NCI-H2227 (cell line): ENCODE results near the gene PPP1R7.
"Not testable (repeated sequence)": the region's sequence is repeated elsewhere in the genome, so short reads cannot be mapped to it uniquely, and the experiment has no call there.

Experiments used
- DNase-seq: peaks from one replicate; lab custom pipeline; 2025; ENCODE audit not compliant: unreplicated experiment; lab: John Stamatoyannopoulos, UW

PPP1R7 gene

GRCh38 chr2:241190291-241190981, 40.2 kb downstream of the PPP1R7 start:
- no peak for DNase-seq

DNA sequence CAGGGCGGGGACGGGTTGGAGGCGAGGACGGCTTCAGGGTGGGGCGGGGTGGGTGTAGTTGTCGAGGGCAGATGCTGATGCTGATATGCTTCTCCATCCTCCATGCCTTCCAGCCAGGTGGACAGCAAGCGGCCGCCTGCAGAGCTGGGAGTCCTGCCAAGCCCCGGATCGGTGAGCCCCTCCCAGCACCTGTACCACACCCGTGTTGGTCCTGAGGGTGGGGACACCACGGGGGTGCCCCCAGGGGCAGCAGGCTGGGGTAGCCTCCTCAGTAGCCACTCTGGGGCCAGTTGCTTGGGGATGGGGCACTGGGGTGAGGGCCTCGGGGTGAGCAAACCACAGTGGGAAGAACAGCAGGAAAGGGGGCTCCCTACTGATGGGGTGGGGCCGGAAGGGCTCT, 40.8 kb downstream of the PPP1R7 start:
- DNase-seq, result no peak

DNA sequence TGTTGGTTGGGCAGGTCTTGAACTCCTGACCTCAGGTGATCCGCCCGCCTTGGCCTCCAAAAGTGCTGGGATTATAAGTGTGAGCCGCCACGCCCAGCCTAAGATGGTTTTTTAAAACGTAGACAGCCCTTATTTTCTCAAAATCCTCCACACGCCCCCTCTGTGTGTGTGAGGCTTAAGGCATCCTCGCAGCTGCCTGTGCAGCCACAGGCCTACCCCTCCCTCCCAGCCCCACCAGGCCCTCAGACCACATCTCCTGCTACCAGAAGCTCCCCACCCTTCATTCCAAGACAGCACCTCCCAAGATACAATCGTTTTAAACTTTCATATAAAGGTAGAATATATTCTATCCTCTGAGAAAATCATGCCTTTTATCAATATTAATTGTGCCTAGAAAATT, 43.0 kb downstream of the PPP1R7 start:
- DNase-seq, result no peak

GRCh38 chr2:241194811-241195210, 44.5 kb downstream of the PPP1R7 start:
- no peak for DNase-seq

- DNase-seq, result no peak
These were observed 45.4 kb downstream of the PPP1R7 start for GRCh38 chr2:241195506-241196130.

GRCh38 chr2:241197246-241197645, 47.0 kb downstream of the PPP1R7 start:
- DNase-seq, result not testable (repeated sequence)

DNA sequence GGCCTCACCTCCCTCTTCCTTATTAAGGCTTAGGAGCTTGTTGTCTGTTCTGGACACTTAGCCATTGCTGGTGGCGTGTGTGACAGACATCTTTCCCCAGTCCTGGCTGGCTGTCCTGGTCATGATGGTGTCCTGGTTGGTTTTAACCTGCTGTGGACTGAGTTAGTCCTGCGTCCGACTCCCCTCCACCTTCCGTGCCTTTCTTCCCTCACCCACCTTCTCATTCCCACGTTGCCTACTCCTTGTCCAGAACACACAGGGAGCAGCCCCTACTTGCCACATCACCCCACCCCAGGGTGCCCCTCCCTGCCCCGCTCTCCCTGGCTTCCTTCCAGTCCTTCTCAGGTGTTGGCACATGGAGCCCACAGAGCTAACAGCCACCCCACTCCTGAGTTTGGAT, 47.7 kb downstream of the PPP1R7 start:
- no peak for DNase-seq

DNA sequence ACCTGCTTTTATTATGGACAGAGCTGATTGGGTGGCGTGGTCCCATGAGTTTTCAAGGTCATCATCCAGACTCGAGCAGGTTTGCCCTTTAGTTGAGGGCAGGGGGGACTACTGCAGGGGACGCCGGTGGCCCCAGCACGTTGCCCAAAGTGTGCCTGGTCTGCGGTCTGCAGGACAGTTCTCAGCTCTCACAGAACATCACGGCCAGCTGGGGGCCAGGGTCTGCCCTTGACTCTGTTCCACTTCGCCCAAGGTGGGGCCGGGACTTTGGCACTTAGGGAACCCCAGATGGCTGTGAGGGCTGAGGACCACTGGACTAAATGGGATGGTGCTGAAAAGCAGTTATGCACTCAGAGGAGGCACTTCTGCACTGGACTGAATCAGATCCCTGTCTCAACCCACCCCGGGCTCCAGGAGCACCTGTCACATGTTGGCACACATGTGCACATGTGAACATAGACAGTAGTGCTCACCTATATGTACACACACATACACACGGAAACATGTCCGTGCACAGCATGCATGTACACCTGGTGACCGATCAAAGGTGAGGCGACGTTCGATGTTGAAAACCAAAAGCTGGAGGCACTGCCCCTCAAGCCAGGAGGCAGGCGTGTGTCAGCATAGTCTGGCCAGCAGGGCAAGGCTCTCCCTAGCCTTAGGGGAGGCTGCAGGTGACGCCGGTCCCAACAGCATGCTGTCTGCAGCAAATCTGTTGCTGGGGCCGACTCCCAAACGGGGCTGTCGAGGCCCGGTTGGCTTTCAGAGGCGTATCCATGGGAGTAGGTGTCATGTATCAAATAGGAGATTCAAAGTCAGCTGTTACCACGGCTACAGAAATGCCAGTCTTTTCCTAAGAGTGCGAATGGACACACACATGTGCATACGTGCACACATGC, 48.4 kb downstream of the PPP1R7 start:
- DNase-seq, result no peak

- DNase-seq, result no peak
These were observed 49.0 kb downstream of the PPP1R7 start for GRCh38 chr2:241199286-241199685.

DNA sequence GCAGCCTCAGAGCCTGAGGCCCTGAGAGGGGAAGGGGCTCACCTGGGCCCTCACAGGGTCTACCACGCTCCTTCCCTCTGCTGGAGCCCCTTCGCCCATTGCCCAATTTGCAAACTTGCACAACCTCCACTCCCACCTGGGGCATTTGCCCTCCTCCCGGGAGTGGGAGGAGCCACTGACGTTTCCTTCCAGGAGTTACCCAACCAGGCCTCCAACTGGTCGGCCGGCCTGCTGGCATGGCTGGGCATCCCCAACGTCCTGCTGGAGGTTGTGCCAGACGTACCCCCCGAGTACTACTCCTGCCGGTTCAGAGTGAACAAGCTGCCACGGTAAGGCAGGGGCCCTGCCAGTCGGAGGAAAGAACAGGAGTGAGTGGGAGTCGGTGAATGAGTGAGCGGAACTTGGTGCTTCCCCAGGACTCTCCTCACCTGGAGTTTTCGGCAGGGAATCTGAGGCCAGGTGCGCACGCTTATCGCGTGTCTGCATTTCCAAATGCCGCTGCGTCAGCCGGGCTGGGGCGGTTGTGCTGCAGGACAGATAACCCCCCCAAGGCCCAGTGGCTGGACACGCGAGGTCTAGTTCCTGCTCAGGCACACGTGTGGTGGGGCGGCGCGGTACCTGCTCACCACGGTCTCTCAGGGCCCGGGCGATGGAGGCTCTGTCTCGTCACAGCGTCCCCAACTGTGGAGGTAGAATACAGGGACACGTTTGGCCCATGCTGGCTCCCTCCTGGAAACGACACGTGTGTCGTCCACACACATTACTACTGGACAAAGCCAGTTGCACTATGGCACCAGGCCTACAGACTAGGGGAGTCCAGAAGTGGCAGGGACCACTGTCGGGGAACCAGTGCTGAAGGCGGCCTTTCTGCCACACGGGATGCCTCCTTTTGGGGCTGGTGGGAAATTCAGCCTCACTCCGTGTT, 49.9 kb downstream of the PPP1R7 start:
- DNase-seq, result no peak

DNA sequence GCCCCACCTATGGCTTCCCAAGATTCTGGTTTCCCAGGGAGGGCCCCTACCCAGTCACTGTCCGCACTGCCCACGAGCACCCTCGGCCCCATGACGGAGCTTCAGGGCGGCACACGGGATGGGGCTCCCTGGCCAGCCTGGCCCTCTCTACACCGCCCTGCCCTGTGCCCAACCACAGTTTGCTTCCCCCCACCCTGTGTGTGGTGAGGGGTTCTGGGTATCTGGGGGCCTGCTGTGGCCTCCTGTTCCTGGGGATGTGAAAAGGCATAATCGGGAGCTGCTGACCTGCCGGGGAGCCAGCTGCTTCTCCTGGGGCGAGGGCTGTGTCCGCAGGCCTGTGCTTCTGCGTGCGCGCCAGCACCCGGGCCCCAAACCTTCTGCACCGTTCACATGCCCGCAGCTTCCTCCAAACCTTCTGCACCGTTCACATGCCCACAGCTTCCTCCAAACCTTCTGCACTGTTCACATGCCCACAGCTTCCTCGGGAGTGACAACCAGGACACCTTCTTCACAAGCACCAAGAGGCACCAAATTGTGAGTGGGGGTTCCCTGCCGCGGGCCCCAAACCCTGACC, 50.6 kb downstream of the PPP1R7 start:
- no peak for DNase-seq

DNA sequence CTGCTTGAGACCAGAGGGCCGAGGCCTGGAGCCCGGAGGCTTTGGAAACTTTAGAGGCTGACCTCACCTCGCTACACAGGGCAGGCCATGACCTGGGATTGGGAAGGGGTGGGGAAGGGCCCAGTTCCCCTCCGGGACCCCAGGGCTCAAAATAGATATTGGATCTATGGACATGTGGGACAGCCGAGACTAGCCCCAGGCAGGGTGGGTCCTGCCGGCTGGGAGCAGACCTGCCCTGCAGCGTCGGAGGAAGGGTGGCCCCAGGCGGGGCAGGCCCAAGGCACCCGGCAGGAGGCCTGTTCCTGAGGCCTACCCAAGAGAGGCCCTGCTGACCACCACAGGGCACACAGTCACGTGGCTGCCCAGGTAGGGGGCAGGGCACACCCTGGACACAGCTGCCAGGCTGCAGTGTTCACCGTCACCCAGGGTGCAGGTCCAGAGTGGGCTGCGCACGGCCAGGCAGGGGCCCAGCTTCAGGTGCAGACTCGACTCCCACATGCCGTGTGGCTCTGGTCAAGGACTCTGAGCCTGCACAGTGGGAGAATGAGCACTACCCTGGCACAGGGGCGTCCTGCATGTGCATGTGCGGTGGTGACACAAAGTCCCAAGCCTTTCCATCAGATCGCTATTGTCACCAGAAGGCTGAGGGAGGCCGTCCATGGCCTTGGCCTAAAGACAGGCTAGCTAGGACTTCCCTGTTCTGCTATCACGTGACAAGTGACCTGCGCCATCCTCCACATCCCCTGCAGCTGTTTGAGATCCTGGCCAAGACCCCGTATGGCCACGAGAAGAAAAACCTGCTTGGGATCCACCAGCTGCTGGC, 51.4 kb downstream of the PPP1R7 start:
- DNase-seq, result no peak

- no peak for DNase-seq
These were observed 52.0 kb downstream of the PPP1R7 start for GRCh38 chr2:241202268-241202585.

DNA sequence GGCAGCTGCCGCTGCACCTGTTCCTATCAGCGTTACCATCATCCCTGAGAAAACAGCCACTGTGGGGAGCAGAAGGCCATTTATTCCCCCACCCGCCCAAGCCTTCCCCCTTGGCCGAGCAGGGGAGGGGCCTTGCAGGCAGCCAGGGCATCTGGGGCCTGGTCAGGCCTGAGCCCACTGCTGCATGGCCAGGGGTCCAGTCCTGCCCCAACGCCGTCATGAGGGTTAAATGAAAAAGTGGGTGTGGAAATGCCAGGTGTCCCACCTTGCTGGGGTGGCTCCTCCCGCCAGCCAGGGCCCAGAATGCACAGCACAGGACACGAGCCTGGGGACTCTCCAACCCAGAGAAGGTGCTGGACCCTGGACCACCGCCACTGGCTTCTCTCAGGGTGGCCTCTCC, 52.4 kb downstream of the PPP1R7 start:
- no peak for DNase-seq

GRCh38 chr2:241203218-241204009, 53.1 kb downstream of the PPP1R7 start:
- DNase-seq, result no peak

DNA sequence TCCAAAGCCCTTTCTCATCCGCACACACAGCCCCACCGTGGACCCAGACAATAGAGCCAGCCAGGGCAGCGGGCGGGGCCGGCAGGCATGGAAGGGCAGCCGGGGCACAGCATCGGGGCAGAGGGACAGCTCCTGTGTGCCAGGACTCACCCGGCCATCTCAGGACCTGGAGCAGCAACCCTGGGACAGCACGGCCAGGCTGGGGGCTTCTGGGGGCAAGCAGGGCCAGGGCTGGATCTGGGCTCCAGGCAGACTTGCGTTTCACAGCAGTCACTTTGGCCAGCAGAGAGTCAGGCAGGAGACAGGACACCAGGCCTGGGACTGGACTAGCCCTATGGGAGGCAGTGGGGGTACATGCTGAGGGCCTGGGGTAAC, 53.7 kb downstream of the PPP1R7 start:
- no peak for DNase-seq

GRCh38 chr2:241204490-241204889, 54.2 kb downstream of the PPP1R7 start:
- no peak for DNase-seq

DNA sequence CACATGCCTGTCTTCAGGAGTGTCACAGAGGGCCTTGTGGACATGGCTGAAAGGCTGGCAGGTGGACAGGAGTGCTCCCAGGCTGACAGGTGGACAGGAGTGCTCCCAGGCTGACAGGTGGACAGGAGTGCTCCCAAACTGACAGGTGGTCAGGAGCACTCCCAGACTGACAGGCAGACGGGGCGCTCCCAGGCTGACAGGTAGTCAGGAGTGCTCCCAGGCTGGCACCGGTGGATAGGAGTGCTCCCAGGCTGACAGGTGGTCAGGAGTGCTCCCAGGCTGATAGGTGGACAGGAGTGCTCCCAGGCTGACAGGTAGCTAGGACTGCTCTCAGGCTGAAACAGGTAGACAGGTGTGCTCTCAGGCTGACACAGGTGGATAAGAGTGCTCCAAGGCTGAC, 54.8 kb downstream of the PPP1R7 start:
- DNase-seq, result no peak

GRCh38 chr2:241207151-241207550, 56.9 kb downstream of the PPP1R7 start:
- no peak for DNase-seq
